LoVo (cell line): ENCODE data around the gene TMC1.
"Not testable (repeated sequence)": the region's sequence is repeated elsewhere in the genome, so short reads cannot be mapped to it uniquely, and the experiment has no call there.

Experiments used
- DNase-seq: peaks from one replicate; pipeline ENCODE4 v3.0.0-alpha.2; 2016; ENCODE audit warnings: low spot score

TMC1 gene

DNA sequence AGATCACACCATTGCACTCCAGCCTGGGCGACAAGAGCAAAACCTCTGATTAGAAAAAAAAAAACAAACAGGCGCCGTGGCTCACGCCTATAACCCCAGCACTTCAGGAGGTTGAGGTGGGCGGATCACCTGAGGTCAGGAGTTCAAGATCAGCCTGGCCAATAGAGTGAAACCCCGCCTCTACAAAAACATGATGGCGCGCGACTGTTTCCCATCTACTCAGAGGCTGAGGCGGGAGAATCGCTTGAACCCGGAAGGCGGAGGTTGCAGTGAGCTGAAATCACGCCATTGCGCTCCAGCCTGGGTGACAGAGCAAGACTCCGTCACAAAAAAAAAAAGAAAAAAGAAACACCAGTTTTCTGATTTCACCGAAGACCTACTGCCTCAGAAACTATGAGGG, at the start of gene TMC1:
Gene TMC1 (plus strand): TSS at position 193 of the 400 bp plus-strand sequence. CDS start 127,041 bp downstream, outside the sequence.
- not testable (repeated sequence) for DNase-seq

DNA sequence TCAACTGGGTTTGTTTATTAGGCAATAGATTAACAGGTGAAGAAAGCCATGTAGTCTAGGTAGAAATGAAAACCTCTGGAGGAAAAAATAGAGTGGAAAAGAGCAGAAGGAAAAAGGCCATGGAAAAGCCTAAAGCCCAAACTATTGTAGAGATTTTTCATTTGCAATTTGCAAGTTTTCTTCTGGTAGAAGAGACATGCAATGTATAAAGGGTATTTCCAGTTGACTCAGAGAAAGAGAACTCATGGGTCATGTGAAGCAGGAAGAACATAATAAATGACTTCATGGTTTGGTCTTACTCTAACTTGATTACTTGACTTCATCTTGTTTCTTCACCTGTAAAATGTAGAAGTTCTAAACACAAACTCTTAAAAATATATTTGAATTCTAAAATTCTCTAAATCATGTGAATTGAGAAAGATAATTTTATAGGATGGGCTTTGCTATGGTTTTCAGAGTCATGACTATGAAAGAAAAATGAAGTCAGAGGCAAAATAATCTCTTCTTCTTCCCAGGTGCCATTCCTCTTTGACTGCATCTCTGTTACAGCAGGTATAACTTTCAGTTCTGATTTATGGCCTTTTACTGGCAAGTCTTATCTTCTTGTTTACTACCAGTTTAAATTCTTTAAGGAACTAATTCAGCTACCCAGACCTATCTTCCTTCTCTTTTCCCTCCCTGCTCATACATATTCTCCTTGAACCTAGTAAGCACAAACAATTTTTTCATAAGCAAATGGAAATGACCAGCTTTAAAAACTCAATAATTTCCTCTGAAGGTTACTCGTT, 47.7 kb upstream of the TMC1 start:
- no peak for DNase-seq

DNA sequence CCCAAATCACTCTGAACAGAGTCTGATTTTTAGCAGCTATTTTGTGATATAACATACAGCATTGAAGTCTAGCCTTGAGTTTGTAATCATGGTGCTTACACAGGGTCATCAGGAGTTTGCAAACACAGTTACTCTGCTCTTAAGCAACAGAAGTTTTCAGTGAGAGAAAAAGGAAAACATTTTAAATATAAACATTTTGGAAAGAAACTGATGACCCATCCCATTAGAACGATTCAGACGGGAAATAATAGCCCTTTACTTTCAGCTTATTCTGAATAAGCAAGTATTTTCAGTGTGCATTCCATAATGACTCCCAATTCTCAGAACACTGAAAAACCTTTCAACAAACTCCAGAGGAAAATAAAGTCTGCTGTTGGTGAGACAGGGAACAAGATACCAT, 46.7 kb upstream of the TMC1 start:
- DNase-seq = no peak

DNA sequence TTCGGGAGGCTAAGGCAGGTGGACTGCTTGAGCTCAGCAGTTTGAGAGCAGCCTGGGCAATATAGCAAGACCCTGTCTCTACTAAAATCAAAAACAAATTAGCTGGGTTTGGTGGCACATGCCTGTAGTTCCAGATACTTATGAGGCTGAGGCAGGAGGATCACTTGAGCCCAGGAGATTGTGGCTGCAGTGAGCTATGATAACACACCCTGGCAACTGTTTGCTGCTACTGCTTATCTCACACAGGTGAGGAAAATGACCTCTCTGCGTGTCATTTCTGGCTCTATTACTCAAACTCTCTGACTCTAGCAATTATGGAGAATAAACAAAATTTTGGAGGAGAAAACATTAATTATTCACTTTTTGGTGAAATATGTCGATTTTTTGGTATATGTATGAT, 45.3 kb upstream of the TMC1 start:
- no peak for DNase-seq

DNA sequence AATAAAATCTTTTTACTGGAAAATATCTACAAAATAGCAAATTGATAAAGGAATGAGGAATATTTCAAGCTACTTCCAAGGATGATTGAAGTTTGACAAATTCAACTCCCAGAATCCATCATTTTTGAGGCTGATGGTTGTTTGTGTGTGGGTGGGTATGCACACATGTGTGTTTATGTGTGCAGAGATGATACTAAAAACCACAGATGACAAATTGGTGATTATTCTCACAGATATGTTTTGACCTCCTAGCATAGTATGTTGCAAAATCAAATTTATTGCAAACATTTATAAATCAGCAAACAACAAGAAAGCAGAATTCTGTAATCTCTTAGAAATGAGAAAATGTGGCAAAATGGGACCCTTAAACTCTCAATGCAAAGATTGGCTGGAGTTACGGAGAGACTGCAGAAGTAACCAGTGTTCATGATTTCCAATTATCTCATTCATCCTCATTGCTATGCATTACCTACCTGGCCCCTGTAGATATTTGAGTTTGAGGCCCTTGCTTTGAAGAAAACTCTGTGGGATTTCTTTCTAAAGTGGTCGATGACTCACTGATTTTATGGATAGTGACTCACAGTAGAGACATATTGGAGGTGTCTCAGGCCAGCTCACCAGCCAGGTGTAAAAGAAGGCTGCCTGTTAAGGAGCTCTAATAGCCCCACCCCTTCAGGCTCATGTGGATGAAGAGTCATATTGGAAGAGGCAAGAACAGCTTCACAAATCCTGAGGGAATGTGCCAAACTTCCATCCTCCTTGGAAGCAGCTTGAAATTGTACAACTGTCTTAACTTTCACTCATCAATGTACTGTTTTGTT, 44.6 kb upstream of the TMC1 start:
- peak; percentile 96 for DNase-seq

DNA sequence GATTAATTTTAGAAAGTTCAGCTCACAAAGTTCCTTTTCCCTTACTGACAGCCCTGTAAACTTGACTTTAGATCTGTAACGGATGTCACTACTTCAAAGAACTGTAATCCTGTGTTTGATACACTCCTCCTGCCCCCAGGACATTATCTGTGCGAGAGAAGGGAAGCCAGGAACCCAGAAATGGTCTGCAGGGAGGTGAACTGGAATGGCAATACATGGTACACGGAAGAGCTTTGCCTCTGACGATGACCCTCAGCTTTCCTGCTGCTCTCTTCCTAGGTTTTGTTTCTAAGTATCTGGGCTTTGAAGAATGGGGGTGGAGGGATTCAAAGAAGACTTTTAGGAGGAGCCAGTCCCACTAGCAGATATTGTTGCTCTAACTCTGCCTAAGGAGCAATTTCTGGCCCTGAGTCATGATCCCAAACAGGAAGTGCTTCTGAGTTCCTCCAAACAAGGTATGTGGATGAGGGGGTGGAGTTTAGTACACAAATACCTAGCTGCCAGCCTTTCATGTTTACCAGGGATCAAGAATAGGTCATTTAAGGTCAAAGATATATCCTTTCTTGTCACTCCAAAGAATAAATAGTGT, 43.4 kb upstream of the TMC1 start:
- DNase-seq = peak; percentile 90

DNA sequence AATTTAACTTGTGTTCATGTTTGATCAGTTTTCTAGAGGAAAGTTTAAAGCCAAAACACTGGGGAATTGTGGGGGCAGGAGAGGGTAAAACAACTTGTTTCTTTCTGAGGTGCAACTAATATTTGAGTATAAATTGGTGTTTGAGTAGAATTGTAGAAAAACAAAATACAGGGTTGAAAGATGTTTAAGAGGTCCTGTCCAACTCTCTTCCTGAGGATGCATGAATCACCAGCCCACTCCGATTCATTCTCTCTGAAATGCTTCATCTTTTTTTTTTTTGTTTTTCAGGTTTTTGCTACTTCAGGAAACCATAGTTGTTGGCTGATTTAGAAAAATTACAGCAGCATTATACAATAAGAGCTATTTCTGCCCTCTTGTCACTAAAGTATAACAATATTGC, 42.4 kb upstream of the TMC1 start:
- DNase-seq = no peak

DNA sequence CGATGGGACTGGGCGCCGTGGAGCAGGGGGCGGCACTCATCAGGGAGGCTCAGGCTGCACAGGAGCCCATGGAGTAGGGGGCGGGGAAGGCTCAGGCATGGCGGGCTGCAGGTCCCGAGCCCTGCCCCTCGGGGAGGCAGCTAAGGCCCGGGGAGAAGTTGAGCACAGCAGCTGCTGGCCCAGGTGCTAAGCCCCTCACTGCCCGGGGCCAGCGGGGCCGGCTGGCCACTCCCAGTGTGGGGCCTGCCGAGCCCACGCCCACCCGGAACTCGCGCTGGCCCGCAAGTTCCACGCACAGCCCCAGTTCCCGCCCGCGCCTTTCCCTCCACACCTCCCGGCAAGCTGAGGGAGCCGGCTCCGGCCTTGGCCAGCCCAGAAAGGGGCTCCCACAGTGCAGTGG, 41.1 kb upstream of the TMC1 start:
- DNase-seq = not testable (repeated sequence)

DNA sequence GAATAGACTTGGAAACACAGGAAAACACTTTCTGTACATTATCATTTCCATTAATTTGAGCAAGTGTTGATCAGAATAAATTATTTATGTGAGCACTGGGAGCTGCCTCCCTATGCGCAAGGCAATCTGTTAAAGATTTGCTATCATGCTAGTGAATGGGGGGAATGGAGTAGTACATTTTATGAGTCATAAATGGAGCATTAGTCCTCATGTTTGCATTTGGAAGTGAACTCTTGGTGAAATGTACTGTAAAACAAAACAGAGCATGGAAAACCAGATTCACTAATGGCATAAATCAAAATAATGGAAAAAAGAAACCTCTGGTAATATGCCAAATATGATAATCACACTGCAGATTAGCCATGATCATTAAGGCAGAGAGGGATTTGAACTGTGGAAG, 40.5 kb upstream of the TMC1 start:
- DNase-seq = no peak

DNA sequence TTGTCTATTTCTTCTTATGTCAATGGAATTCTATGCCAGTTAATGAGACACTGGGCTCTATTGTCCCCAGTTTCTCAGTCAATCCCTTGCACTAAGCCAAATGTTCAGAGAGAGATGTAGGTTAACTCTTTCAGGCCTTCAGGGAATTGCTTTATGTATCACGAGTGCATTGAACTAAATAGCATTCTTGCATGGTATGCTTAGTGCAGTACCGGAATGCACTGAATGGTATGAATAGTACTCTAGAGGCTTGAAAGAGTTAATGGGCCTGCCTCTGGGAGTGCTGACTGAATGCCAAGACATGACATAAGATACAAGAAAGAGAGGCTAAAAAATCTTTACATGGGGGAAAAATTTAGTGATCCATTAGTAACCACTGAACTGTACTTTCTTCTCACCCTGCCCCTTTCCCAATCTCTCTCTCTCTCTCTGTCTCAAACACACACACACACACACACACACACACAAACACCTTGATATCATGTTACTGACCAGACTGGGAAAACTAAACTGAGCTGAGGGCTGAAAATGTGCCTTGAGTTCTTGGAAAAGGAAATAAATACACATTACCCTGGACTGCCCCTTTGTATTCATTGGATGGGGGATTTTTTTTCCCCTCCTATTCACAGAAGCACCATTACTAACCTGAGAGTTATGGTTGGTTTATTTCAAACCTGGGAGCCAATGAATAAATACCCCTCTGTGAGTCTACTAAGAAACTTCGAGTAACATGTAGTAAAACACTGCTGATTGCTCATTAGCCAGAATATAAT, 35.4 kb upstream of the TMC1 start:
- no peak for DNase-seq

DNA sequence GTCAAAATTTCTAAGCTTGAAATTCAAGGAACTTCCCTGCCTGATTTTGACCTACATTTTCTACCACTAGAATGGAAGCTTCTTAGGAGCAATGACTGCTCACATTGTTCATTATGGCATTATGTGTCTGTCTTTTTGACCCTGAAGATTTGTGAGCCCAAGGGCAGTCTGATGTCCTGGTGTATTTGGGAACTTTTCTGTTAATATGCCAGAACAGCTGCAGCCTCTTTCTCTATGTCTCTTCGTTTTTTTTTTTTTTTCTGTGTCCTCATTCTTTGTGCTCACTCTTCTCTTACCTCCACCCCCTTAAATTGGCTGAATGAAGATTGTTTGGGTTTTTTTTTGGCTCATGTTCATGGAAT, 34.8 kb upstream of the TMC1 start:
- no peak for DNase-seq

DNA sequence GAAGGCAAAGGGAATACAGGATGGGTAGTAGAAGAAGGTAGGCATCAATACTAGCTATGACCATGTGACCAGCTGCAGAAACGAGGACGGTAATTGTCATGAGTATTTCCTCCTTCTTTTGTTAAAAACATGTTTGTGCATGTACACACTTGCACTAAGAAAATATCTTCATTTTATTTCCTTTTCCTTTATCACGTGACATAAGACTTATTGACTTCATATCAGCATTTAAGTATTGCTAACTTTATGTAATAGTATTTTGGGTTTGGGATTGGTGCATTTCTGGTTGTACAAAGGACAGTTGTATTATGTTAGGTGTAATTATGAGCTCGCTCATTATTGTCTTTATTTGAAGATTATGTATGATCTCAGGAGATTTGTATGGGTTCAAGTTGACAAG, 33.7 kb upstream of the TMC1 start:
- not testable (repeated sequence) for DNase-seq

DNA sequence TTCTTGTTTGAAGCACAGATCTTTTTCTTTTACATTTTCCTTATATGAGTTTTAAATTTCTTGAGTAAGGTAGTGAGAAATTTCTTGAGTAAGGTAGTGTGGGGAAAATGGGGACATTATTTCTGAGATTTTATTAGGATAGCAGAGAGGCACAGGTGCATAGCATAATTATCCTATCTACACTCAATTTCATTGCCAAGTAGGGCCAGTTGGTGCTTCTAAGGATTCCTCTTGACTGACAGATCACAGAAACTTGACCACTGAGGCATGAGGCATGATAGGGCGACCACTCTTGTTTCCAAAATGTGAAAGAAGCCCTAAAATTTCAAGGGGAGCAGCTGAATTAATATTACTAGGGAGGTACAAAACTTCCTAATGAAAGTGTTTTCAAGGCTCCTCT, 31.4 kb upstream of the TMC1 start:
- DNase-seq = no peak

DNA sequence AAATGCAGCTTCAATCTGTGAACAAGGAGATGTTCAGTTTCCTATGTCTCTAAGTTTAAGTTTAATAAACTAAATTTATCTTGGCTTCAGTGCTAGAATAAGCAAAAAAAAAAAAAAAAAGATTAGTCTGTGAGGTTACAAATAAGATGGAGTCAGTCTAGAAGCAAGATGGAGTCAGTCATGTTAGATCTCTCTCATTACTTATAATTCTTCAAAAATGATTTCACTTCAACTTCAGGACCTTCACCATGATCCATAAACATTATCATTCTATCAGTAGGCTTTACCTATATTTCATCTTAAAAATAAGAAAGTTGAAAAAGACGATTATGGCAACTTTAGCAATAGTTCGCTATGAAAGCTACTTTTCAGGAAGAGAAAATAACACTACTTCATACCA, 30.2 kb upstream of the TMC1 start:
- no peak for DNase-seq

DNA sequence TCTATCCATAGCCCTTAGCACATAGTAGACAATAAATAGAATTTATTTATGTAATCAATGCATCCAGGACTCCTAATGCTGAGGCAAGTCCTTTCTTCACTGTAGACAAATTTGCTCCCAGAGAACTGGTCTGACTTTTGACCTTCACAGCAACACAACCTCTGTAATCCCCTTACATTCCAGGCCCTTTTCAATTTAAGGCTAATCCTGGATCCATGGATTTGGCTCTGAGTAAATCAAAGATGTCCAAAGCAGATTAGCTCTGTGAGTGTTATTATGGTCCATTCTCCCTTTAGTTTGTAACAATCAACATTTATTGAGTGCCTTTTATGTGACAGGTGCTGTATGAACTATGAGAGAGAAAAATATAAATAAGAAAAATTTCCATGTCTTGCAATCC, 27.4 kb upstream of the TMC1 start:
- DNase-seq = no peak

DNA sequence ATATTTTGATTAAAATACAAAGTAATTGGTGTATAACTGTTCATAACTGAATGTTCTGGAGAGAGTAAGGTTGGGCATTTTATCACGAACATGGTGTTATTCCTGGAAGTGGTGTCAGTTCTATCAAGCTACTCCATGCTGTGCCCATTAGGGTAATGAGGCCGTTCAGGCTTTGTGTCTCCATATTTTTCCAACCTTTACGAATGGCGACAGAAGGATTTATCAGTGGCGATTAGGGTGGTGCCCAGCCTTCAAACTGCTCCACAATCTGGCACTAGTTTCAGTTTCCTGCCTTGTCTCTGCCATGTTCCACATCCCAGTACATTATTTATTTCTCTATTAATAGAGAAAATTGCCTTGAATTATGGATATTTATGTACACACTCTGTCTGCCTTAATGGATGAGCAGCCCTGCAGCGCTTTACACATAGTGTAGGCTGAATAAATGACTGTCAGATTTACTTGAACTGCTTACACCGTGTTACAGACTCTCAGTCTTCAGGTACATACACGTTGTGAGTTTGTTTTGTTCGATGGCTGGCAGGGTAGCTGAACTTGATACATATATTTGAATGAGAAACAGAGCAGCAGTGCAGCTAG, 23.9 kb upstream of the TMC1 start:
- no peak for DNase-seq

DNA sequence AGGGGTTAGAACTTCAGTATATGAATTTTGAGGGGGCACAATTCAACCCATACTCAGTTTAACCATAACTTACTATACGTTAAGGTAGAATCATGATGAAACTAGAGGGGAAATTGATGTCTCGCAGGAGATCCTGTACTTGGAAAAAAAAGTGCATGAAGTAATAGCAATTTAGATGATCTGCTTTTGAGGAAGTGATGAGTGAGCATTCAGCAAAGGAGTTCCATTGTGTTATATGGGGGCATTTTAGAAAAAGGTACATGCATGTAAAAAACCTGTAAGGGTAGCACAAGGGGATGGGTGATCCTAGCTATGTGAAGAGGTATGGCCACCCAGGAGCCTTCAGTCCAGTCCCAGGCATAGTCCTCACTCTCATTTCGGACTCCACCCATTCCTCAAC, 14.8 kb upstream of the TMC1 start:
- DNase-seq = no peak

DNA sequence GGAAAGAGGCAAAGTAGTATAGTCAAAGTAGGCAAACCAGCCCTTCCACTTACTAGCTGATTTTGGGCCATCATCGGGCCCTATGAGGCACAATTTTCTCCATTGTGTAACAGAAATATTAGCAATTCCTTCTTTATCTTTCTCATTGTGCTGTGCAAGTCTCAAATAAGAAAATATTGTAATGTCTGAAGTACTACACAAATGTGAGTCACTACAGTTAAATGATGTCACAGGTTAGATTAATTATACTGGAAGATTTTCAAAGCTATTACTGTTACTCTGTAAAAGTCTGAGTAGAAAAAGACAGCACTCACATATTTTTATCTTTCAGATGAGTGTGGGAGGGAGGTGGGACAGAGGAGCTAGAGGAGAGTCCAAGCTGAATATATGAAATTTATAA, 12.4 kb upstream of the TMC1 start:
- no peak for DNase-seq

DNA sequence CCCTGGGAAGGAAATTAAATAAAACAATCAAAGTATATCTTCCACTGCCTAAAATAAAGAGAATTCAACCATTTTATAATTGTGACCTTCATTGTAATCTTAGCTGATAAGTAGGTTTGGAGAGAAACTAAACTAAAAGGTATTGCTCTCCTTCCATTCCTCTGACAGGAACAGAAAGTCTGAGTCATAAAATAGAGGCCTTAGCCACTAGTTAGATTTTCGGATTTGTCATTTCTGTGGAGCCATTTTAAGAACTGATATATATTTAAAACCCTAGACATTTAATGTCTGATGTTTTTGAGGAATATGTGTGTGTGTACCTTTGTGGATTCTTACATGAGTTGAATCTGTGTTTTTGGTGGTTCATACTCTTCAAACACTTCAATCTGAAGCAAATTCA, 11.8 kb upstream of the TMC1 start:
- no peak for DNase-seq

DNA sequence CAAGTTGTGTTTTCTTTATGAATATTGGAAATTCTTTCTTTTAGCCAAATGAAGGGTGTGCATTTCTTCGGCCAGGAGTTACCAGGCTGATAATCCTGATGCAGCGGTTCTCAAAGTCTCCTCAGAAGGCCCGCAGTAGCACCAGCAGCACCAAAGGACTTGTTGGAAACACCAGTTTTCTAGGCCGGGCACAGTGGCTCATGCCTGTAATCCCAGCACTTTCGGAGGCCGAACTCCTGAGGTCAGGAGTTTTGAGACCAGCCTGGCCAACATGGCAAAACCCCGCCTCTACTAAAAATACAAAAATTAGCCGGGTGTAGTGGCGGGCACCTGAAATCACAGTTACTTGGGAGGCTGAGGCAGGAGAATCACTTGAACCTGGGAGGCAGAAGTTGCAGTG, 397 bp upstream of the TMC1 start:
- not testable (repeated sequence) for DNase-seq

DNA sequence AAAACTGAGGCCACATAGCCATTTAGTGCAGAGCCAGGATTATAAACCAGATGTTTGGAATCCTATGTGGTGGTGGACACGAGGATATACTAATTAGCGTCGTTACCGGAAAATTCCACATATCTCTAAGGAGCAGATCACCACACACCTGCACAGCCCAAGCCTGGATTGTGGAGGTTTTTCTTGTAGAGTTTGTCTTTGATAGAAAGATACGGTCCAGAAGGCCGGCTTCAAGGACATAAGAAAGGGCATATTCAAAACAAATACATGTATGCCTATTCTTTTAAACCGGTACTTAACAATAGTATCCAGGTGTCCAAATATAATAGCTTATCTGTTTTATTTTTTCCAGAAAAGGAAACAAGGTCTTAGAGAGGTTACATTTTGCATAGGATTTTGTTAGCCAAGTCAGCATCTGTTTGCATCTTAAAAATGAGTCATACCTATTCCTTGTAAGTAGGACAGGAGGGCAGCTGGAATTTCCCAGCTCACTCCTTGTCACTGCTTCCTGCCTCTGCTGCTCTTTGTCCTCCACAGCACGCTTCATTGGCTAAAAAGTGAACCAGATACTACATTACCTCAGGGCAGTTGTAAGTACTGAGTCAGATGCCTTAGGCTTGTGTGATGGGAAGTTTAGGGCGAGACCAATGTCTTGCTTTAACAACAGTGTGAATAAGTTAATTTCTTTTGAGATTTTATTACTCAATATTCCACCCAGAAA, 3.6 kb downstream of the TMC1 start:
- peak; percentile 84 for DNase-seq
